ENCODE measurements around the gene DLG2.
"Not testable (repeated sequence)": the region's sequence is repeated elsewhere in the genome, so short reads cannot be mapped to it uniquely, and the experiment has no call there.

DLG2 gene

DNA sequence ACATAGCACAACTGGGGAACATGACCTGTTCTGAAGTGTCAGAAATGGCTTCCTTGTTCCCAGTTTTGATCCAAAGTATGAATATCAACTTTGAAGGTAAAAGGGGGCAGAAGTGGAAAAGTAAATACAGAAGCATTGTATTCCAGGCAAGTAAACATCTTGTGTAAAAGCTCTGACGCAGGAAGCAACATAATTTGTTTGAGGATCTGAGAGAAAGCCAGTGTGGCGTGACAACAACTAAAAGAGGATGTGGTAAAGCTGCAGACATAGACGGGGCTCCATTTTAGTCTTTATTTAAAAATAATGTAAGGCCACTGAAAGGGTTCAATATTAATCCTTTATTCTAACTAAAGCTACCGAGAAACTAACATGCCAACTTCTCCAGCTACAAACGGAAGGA is 310.2 kb downstream of the DLG2 start:
- DNase-seq (ENCODE audit: low read depth) = no peak

DNA sequence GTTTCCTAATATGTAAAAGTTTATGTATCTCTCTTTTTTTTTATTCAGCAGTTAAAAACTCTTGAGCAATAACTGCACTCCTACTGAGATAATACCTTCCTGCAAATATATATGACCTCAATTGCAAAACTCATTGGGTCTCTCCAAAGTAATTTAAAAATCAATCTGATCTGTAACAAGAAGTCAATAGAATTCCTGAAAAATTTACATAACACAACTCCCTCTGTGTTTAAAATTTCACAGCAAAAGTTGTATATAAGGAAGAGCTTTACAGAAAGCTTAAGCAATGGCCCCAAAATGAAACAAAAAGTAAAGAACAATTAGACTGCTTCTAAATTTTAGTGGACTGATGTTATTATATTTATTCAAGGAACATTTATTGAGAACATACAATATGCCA is 313.4 kb downstream of the DLG2 start:
- no peak for DNase-seq (ENCODE audit: low read depth)

DNA sequence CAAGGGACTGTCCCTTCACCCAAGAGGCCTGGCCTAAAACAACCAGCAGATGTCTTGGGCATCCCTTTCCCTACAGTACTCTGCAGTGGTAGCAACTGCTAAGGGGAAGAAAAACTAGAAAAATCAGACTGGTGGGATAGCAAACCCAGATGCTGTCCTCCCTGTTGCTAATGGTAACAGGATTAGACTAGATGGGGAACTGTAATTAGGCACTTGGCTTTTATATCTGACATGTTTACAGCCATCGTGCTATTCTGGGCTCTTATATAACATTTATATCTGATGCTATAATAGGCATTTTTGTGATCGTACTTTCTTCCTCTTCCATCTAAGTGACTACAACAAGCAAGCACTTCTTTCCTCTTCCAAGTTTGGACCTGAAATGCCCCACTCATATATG is 316.7 kb downstream of the DLG2 start:
- DNase-seq (ENCODE audit: low read depth) = no peak

DNA sequence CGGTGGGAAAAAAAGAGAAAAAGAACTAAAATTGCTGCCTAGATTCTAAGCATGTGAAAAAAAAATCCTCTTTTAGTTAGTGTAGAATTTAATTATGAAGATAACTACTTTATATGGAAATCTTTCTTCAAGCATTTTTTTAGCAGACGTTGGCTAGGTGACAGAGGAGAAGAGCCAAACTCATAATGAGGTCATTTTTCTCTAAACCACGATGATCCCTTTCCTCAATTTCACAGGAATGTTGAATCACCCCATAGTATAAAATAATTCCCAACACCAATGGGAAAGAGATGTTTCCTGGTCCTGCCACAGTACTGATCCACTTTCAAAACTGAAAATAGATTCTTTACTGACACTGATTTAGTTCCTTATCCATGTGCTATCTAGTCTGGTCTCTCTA is 319.8 kb downstream of the DLG2 start:
- no peak for DNase-seq (ENCODE audit: low read depth)

DNA sequence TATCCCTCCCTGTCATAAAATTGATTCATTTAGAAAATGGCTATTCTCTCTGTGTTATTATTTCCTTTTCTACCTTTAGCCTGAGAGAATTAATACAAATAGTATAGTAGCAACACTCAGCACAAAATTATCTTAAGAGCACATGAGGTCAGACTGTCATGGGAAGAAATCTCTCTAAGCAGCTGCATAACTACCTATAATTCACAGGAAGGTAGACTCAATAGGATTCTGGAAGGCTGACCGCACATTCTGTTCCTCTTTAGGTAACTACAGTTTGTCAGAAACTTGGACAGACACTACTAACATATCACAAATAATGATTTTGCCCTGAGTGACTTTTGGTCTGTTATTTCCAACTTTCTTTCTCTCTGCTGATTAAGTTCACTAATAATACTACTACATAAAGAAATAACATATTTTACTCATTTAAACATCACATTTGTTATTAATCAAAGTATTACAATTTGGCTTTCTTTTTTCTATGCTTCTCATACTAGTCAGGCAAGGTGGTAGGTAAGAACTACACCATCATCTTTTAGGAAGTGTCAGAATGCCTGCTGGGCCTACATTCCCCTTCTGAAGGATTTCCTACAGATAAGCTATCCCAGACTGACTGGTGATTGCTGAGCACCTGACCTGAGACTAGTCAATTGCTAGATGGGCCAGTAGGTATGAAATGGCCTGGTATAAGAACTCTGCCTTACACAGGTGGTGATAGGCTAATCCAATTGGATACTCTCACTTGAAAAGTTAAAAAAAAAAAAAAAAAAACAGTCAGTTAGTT is 325.1 kb downstream of the DLG2 start:
- no peak for DNase-seq (ENCODE audit: low read depth)

DNA sequence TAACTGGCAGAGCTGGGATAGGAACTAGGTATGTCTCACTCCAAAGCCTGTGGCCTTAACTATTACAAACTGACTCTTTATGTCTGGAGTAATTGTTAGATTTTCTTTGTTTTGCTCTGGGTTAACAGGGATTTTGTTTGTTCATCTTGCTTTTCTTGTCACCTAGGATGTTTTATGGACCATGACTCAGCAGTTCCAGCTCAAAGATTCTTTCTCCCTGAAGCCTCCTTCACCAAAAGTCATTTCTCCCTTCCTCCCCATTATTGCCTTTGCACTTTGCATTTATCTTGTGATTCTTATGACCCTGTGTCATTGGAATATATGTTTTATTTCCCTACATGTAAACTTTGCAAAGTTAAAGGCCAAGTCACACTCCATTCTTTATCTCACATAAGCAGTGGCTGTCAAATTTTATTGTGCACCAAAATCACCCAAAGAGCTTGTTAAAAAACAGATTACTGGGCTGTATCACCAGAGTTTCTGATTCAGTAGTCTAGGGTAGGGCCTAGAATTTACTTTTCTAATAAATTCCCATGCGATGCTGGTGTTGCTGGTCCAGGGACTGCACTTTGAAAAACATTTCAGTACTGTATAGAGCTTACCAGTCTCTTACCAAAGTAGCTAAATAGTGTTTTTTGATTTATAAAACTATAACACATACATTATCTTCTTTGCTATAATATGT is 327.7 kb downstream of the DLG2 start:
- no peak for DNase-seq (ENCODE audit: low read depth)

DNA sequence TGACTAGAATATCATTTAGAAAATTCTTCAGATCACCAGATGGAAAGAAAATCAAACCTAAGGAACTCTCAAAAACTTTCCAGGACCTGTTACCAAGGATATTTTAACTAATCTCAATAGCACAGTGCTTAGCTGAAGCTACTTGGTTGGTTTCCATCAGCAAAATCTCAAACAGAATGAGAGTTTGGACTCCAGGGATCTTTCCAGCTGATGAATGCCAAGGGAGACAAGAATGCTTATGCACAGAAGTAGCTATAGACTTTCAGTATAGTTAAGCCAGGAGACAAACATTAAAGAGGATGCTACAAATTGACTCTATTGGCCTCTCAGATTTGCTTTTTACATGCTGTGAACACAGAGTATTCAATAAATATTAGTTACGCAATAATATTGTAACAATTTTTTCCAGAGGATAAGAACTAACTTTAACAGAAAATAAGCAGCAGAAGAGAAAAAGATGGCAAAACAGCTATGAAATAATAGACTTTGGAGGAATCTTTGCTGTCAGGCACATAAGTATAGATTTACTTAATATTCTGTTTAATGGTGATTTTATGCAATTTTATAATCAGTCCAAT is 331.4 kb downstream of the DLG2 start:
- no peak for DNase-seq (ENCODE audit: low read depth)

DNA sequence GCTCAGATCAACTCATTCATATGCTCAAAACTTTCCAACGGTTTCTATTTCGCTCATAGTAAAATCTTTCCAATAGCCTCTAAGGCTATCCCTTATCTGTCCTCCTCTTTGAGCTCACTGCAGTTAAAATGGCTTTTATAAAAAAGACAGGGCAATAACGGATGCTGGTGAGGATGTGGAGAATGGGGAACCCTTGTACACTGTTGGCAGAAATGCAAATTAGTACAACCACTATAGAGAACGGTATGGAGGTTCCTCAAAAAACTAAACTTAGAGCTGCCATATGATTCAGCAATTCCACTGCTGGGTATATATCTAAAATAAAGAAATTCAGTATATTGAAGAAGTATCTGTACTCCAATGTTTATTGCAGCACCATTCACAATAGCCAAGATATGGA is 345.6 kb downstream of the DLG2 start:
- DNase-seq (ENCODE audit: low read depth) = no peak

DNA sequence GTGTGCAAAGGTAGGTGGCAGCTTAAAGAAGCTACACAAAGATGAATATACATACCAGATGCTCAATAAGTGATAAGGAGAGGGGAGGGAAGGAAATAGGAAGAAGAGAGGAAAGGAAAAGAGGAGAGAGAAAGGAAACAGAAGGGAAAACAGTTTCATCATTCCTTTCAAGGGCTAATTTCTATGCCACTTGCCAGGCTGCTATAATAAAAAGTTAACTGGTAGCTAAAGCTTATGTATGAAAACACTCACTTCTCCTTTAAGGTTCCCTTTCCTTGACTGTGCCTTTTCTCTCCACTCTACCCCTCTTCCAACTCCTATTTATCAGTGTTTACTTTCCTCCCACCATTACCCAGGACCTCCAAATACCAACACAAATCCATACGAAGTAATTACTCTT is 347.9 kb downstream of the DLG2 start:
- no peak for DNase-seq (ENCODE audit: low read depth)

DNA sequence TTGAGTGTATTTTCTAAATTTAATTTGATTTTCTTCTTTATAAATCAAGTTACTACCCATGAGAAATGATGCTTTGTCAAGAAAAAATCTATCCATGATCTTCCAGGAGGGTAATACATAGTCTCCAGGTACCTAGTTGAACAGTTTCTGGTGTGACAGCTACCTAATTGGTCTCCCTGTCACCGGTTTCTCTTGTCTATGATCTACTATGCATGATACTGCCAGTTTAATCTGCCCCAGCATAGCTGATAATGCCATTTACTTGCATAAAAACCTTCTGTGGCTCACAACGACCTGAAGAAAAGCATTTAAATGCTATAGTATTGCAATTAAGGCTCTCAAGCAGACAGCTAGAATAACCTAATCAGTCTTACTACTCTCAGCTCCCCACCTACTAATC is 349.5 kb downstream of the DLG2 start:
- DNase-seq (ENCODE audit: low read depth) = no peak

DNA sequence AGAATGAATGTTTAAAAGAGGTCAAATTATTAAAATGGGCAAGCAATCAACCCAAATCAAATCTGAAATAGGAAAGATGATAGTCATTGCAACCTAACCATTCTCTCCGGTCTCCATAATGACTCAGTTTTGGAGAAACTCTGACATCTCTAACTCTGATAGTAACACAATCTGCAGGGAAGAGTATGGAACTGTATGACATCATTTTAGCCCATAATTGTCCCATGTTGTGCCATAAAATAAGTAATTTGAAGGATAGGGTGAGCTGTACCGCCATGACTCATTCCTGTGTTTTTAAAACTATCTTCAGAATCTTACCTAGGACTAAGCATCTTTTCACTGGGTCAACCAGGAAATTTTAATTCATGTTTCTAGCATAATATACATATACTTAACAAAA is 350.8 kb downstream of the DLG2 start:
- no peak for DNase-seq (ENCODE audit: low read depth)

DNA sequence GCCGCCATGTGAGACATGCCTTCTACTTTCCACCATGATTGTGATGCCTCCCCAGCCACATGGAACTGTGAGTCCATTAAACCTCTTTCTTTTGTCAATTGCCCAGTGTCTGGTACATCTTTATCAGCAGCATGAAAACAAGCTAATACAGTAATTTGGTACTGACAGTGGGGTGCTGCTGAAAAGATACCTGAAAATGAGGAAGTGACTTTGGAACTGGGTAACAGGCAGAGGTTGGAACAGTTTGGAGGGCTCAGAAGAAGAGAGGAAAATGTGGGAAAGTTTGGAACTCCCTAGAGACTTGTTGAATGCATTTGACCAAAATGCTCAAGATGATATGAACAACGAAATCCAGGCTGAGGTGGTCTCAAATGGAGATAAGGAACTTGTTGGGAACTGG is 356.8 kb downstream of the DLG2 start:
- not testable (repeated sequence) for DNase-seq (ENCODE audit: low read depth)

DNA sequence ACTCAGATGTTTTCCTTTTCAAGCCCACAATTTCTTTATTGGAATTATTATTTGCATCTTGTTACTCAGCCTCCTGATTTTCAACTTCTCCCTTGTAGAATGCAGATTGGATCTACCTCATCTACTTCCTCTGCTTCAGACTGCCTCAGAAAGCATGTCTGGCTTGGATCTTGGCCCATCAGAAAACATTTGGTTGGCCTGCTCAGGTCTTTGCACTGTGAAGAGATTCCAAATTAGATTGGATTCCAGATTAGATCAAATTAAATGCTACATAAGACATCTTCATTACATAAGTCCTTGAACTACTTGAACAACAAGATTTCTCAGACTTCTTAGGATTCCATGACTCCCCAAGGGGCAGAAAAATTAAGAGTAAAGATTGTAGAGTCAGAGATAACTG is 358.0 kb downstream of the DLG2 start:
- DNase-seq (ENCODE audit: low read depth) = no peak

DNA sequence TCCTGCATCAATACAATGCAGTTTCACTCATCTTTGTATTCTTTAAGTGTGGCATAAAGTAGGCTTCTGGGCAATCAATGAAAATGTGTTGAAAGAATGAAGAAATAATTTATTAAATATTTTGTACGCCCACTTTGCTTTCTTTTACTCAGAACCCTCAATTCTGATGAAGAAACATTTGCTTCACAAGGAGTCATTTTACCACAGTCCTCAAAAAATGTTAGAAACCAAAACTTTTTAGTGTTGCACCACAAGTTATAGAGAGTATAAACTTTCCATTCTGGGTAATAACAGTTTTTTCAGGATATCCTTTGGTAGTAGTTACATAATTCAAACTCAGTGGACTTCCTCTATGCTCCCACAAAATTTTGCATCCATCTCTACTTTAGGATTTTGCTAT is 360.5 kb downstream of the DLG2 start:
- no peak for DNase-seq (ENCODE audit: low read depth)

DNA sequence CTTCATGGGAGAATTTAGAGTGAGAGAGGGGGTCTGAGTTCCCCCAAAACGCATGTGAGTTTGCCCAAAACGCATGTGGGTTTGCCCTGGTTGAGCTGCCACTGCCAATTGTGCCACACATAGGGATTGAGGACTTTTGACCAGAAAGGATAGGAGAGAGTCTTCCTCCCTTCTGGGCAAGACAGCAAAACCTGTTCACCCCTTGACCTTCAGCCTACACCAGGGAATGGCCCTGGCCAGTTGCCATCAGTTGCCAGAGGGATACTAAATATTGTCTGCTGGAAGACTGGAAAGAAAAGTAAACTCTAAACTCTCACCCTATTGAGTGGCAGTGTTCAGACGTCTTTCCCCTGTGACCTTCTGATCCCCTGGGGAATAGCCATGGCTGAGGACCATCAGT is 363.8 kb downstream of the DLG2 start:
- DNase-seq (ENCODE audit: low read depth) = no peak

DNA sequence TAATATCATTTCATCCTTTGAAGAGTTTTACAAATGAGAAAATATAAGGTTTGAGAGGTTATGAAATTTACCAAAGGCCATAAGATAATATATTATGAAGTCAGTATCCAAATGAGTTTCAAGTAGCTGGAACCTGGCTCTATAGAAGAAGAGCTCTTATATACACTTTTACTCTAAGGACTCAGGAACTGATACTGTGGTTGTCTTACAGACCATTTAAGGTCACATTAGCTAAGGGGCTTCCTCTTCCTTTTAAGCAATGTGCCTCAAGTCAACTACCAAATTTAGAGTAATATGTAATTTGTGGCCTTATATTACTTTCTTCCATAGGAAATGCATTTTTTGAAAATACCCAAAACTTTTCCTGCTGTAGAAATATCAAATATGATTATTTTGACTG is 369.3 kb downstream of the DLG2 start:
- no peak for DNase-seq (ENCODE audit: low read depth)

DNA sequence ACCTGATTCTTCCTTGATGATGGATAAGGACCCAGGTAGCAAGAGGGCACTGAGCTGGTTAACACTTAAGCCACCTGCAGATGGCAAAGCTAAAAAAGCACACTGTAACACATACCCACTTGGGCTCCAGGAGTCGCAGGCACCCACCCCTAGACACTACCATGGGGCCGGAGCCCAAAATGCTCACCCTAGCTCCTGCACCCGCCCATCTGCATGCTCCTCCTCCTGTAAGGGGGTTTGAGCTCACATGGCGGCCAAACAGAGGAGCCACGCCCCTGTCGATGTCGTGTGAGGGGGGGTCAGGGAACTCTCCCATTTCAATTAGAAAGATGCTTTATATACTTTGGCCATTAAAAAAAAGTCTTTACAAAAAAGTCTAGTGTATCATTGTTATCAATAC is 370.7 kb downstream of the DLG2 start:
- DNase-seq (ENCODE audit: low read depth) = no peak

DNA sequence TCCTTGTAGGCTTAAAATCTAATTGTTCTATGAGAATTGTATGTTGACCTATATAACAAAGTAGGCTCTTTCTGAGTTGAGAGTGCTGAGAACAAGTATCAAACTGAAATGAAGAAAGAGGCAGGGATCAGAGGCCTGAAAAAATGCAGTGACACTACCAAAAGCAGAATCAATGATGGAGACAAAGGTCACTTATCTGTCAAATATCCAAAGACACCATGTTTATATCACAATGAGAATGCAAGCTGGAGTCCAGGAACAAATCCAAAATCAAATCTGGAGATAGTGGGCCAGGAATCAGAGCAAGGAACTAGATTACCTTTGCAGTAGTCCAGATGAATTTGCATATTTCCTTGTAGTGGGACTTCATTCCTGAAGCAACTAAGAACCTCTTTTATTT is 377.7 kb downstream of the DLG2 start:
- DNase-seq (ENCODE audit: low read depth) = no peak

DNA sequence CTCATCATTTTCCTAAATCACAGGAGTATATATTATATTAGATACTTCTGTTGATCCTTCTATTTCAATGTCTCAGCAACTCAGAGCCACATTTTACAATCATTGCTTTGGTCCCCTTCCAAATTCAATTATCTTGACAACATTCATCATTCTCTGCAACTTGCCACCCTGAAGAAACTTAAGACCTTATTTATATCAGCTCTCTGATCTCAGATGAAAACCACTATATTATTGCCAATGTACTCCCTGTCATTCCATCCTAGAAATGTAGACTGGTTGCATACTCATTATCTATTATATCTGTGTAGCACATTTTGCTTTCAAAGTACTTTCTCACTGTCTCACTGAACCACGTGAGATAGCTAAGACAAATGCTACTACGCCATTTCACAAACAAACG is 379.3 kb downstream of the DLG2 start:
- DNase-seq (ENCODE audit: low read depth) = no peak

DNA sequence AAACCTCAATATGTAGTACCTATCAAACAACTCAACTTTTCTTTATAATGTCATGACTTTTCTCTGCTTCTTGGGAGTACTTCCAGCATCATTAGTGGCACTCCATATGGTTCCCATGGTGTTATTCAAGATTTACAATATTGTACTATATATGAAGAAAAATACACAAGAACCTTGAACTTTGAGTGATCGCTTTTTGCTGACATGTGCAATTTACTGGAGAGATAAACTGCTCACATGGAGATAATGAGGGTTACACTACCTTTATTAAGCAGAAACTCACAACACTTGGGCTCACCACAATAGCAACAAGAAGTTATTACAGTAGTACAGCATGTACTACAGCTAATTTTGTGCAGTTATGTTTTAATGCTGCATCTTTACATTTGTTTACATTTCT is 388.2 kb downstream of the DLG2 start:
- DNase-seq (ENCODE audit: low read depth) = no peak

DNA sequence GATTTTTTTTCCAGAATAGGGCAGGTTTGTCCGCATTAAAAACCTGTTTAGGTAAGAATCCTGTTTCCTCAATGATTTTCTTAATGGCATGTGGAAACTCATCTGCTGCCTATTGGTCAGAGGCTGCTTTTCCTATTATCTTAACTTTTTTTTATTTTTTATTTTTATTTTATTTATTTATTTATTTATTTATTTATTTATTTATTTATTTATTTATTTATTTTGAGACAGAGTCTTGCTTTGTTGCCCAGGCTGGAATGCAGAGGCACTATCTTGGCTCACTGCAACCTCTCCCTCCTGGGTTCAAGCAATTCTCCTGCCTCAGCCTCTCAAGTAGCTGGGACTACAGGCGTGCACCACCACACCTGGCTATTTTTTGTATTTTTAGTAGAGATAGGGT is 389.1 kb downstream of the DLG2 start:
- DNase-seq (ENCODE audit: low read depth) = not testable (repeated sequence)

DNA sequence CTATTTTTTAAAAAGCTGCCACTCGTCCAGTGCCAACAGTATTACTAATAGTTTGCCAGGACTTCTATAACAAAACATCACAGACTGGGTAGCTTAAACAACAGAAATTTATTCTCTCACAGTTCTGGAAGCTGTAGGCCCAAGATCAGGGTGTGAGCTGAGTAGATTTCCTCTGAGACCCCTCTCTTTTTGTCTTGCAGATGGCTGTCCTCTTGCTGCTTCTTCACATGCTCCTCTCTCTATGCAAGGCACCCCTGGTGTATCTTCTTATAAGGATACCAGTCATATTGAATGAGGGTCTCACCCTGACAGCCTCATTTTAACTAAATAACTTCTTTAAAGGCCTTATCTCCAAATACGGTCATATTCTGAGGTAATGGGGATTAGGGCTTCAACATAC is 390.9 kb downstream of the DLG2 start:
- no peak for DNase-seq (ENCODE audit: low read depth)

DNA sequence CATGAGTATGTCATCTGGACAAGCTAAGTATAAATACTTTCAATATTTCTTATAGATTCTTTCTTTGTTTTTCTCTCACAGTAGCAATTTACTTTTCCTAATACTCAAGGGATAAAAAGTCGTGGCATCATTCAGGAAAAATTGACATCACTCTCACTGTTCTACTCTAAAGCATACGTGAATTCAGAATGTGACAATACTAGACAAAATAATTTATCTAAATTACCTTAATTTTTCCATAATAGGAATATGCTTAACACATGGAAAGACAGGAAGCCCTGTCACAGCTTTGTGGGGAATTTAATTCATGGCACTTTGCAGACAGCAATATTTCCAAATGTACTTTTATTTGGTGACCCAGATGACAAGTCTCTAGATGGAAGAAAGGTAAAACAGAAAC is 394.6 kb downstream of the DLG2 start:
- no peak for DNase-seq (ENCODE audit: low read depth)

DNA sequence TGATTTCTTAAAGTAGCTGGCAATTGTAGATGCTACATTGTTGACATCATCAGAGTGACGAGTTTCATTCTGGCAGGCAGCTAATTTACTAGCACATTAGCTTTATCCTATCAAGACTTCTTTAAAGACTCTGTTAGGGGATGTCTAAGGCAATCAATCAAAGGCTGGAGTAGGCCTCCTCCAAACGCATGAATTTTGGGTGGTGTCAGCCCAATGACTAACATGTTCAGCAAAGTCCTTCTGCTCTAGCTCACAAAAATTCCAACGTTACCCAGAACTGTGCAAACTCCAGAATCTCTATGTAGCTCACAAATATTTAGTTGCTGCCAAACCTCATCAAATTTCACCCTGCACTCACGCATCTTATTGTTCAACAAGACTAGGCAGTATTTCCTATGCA is 395.6 kb downstream of the DLG2 start:
- DNase-seq (ENCODE audit: low read depth) = no peak

Data from activated gamma-delta T cell treated with anti-CD3 and anti-CD28 coated beads, Interleukin-2, amount 50 U/mL, for 16 hours (primary cell).